Lung (tissue), 12 donors: ENCODE data around the gene THBD. TPM values are rescaled to one million over a fixed set of nuclear protein-coding genes. Genes with fewer than 3 reads are reported as not detected.

ENCODE experiments used
- ATAC-seq: fragments of 200-7000 bp; cut with Tn5 transposase; one replicate; pipeline ENCODE4 v1.9.1; 2020; ENCODE audit warnings: moderate number of reproducible peaks; ENCODE audit not compliant: insufficient read depth, low FRiP score
- DNase-seq, 3 donors: peaks; one replicate each; pipeline ENCODE4 v3.0.0-alpha.2; 2013 to 2017
- H3K27ac ChIP-seq, 2 donors: one replicate each; pipeline ENCODE4 v1.5.1; 2013; ENCODE audit warnings: mild to moderate bottlenecking in 2 of 2, moderate library complexity in 2 of 2, control low read depth in 1 of 2, inconsistent platforms in 1 of 2, low read depth in 1 of 2, low read length in 1 of 2
- H3K27me3 ChIP-seq, 3 donors: one replicate each; pipeline ENCODE4 v1.5.1; 2013; ENCODE audit warnings: low read length in 2 of 3; ENCODE audit not compliant: control insufficient read depth in 3 of 3, insufficient read depth in 3 of 3
- H3K36me3 ChIP-seq, 4 donors: one replicate each; pipeline ENCODE4 v1.5.1; 2013; ENCODE audit warnings: low read length in 4 of 4, mild to moderate bottlenecking in 1 of 4, moderate library complexity in 1 of 4; ENCODE audit not compliant: control insufficient read depth in 4 of 4, insufficient read depth in 4 of 4
- H3K4me1 ChIP-seq, 5 donors: one replicate each; pipeline ENCODE4 v1.5.1; 2013; ENCODE audit warnings: low read length in 5 of 5, mild to moderate bottlenecking in 2 of 5, moderate library complexity in 1 of 5; ENCODE audit not compliant: control insufficient read depth in 5 of 5, insufficient read depth in 5 of 5
- H3K4me3 ChIP-seq: one replicate; pipeline ENCODE4 v1.5.1; 2013; ENCODE audit warnings: mild to moderate bottlenecking, control low read depth, moderate library complexity
- H3K9ac ChIP-seq, 2 donors: one replicate each; pipeline ENCODE4 v1.5.1; 2013; ENCODE audit warnings: low read length in 2 of 2, control low read depth in 1 of 2; ENCODE audit not compliant: insufficient read depth in 1 of 2
- H3K9me3 ChIP-seq, 4 donors: one replicate each; pipeline ENCODE4 v1.5.1; 2013; ENCODE audit warnings: low read length in 3 of 4, mild to moderate bottlenecking in 1 of 4, moderate library complexity in 1 of 4; ENCODE audit not compliant: control insufficient read depth in 4 of 4, insufficient read depth in 3 of 4
- CTCF ChIP-seq: IDR thresholded peaks from 2 replicates; pipeline ENCODE4 v1.5.1; 2012; ENCODE audit warnings: mild to moderate bottlenecking; ENCODE audit errors: control extremely low read depth, extremely low read depth
- WGBS, 2 donors: extraction: QIAGEN DNeasy Blood & Tissue Kit; methylation state at CpG; one replicate each; pipeline ENCODE4 v1.1.7; 2013; 5-methylcytosine and 5-hydroxymethylcytosine counted together
- polyA plus RNA-seq, 2 donors: library from polyadenylated mRNA; stranded (reverse); fragments of 200-250 nt; gene quantifications; one replicate each; pipeline ENCODE4 v1.2.1, GENCODE V29; 2013
- total RNA-seq, 2 donors: library from RNA; depleted of rRNA in 1 of 2; stranded (reverse); fragments of >200 nt in 1 of 2; gene quantifications; one replicate each; pipeline ENCODE4 v1.2.1, GENCODE V29; 2014 to 2021
- donor health status: control.
- donor health status: control.
- donor health status: Bipolar disorder and iron deficiency.
- donor health status: healthy.
- donor health status: DM: yes; HTN: yes; CAD: no.

The THBD gene
- total and polyA plus RNA-seq, 4 donors, result 23.6 to 101 (median 61.4) TPM

- peaks cover 0 to 39% (median 29%) of the 10 kb centered on the region in 3 donors for H3K27me3 ChIP-seq
- no peak overlapping the region for H3K9ac ChIP-seq
- DNase-seq (no peak), ATAC-seq (no peak)
- H3K9me3 ChIP-seq, result peaks cover 0 to 6% (median 0%) of the 10 kb centered on the region in 4 donors
- TF ChIP-seq CTCF, result no peak
- no peaks in the 10 kb centered on the region for H3K36me3 ChIP-seq
- H3K27ac ChIP-seq, result no peak overlapping the region
- 92% methylated on average over 41 of the region's 41 CpGs for WGBS, 2 donors
- no peak overlapping the region for H3K4me3 ChIP-seq
- peaks cover 0 to 5% (median 0%) of the 10 kb centered on the region in 5 donors for H3K4me1 ChIP-seq
These were observed 13.7 kb downstream of the THBD start for GRCh38 chr20:23035731-23036130.

DNA sequence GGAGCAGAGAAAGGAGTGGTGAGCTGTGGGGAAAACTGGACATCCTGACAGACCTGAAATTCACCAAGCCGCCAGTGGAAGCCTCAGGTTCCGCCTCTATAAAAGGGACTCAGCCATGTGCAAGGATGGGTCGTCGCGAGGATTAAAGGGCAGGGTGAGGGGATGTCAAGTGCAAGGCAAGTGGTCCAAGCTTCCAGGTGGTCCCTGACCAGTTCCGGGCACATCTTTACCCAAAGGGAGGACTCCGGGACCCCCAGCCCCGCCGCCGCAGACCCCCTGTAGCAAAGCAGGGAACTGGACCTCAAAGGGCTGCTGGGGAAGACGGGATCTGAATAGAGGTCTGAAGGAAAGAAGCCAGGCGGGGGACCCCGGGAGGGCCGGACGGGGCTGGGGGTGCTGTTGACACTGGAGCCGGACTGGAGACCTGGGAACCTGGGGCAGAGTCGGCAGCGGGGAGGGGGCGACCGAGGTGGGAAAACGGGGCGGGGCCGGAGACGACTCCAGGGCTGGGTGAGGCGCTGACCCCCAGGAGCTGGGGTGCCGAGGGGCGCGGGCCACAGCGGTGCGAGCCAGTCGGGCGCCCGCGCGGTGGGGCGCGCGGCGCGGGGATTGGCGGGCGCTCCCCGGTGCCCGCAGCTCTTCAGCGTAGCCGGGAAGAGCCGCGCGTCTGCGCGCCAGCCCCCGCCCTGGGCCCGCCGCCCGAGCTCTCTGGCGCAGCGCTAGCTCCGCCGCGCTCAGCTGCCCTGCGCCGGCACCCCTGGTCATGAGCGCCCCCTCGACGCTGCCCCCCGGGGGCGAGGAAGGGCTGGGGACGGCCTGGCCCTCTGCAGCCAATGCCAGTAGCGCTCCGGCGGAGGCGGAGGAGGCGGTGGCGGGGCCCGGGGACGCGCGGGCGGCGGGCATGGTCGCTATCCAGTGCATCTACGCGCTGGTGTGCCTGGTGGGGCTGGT is 14.5 kb downstream of the THBD start, which contains the start of gene SSTR4:
Gene SSTR4, plus strand, starts transcription at position 592 of the 951 bp plus-strand sequence. Its CDS starts 172 bp downstream, at position 764.
- DNase-seq (peak in 2 of 3 donors; percentile 37 to 49), ATAC-seq (no peak)
- H3K9me3 ChIP-seq, result peaks cover 0 to 5% (median 0%) of the 10 kb centered on the region in 4 donors
- H3K4me1 ChIP-seq, result peaks cover 0 to 5% (median 0%) of the 10 kb centered on the region in 5 donors
- no peak for TF ChIP-seq CTCF
- peaks cover 0 to 39% (median 25%) of the 10 kb centered on the region in 3 donors for H3K27me3 ChIP-seq
- 20 to 30% methylated on average over 58 to 83 of the region's 83 CpGs for WGBS, 2 donors
- no peak within 1 kb of the TSS for H3K4me3 ChIP-seq
- no peak within 1 kb of the TSS for H3K9ac ChIP-seq
- no peaks in the 10 kb centered on the region for H3K36me3 ChIP-seq
- no peak within 1 kb of the TSS for H3K27ac ChIP-seq

DNA sequence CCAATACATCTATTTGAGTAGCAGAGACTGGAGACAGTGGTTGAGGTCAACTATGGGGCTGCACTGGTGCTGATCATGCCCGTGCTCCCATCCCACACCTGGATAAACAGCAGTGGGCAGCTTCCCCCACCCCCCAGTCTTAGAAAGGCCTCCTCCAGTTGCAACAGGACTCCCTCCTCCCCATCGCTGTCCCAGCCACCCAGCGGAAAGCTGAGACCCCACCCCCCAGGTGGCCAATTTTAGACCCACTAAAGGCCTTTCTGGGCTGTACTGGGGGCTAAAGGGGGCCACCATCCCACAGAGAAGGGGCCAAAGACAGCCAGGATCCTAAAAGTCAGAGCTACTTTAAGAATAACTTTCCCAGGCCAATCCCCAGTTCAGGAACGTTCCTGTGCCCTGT is 15.6 kb downstream of the THBD start:
- no peak for ATAC-seq
- Histone ChIP-seq H3K27me3 (peaks cover 0 to 42% (median 25%) of the 10 kb centered on the region in 3 donors), H3K4me3 (no peak overlapping the region), H3K4me1 (peaks cover 0 to 5% (median 0%) of the 10 kb centered on the region in 5 donors), H3K36me3 (no peaks in the 10 kb centered on the region), H3K27ac (no peak overlapping the region), H3K9me3 (peaks cover 0 to 4% (median 0%) of the 10 kb centered on the region in 4 donors), H3K9ac (no peak overlapping the region)
- no peak for DNase-seq
- 86 to 98% methylated on average over 4 of the region's 4 CpGs for WGBS, 2 donors
- TF ChIP-seq CTCF, result no peak
